OCI-LY7 (cell line): ENCODE results near the gene TMEM271.

Source experiments
- CTCF ChIP-seq: fragments of 200-600 bp; sonication (generic); conservative IDR thresholded peaks from 2 replicates; pipeline ENCODE4 v1.5.1; 2014; ENCODE audit warnings: mild to moderate bottlenecking, antibody characterized with exemption, low read length, moderate library complexity, mixed read lengths
- EZH2phosphoT487 ChIP-seq: fragments of 200-600 bp; sonication (generic); IDR thresholded peaks from 2 replicates; pipeline ENCODE4 v1.6.1; 2018; ENCODE audit warnings: low read depth, borderline replicate concordance, mild to moderate bottlenecking, mixed run types, antibody characterized with exemption, low read length, moderate library complexity, mixed read lengths

GRCh38 chr4:620201-620600 is 44.1 kb upstream of the TMEM271 start:
- no peak for TF ChIP-seq CTCF
- TF ChIP-seq EZH2phosphoT487: no peak
